Breast epithelium (tissue), 3 donors: ENCODE measurements around the gene PRKG1.

ENCODE experiments used
- POLR2A ChIP-seq: fragments of 450-650 bp; IDR thresholded peaks from one replicate; pipeline ENCODE4 v1.6.1; 2016; ENCODE audit warnings: antibody characterized with exemption, mild to moderate bottlenecking, moderate library complexity
- TF ChIP-seq, protein P1 (sequence below), 3 donors: fragments of 450-650 bp; IDR thresholded peaks; one replicate each; pipeline ENCODE4 v1.5.1; 2016 to 2017; ENCODE audit warnings: antibody characterized with exemption in 3 of 3, mild to moderate bottlenecking in 3 of 3, moderate library complexity in 3 of 3

DNA sequence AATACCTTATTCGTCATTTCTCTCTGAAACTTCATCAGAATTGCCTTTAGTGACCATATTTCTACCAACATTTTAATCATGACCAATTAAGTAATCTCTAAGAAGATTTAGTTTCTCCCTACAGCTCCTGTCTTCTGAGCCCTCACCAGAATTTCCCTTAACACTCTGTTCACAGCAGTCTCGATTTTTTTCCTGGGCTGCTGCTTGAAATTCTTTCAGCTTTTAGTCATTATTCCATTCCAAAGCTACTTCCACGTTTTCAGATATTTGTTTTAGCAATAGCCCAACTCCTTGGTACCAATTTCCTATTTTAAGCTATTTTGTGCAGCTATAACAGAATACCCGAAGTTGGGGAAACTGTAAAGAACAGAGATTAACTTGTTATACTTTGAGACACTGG is 1047.4 kb downstream of the PRKG1 start:
- no peak for TF ChIP-seq POLR2A
- TF ChIP-seq, protein P1, sequence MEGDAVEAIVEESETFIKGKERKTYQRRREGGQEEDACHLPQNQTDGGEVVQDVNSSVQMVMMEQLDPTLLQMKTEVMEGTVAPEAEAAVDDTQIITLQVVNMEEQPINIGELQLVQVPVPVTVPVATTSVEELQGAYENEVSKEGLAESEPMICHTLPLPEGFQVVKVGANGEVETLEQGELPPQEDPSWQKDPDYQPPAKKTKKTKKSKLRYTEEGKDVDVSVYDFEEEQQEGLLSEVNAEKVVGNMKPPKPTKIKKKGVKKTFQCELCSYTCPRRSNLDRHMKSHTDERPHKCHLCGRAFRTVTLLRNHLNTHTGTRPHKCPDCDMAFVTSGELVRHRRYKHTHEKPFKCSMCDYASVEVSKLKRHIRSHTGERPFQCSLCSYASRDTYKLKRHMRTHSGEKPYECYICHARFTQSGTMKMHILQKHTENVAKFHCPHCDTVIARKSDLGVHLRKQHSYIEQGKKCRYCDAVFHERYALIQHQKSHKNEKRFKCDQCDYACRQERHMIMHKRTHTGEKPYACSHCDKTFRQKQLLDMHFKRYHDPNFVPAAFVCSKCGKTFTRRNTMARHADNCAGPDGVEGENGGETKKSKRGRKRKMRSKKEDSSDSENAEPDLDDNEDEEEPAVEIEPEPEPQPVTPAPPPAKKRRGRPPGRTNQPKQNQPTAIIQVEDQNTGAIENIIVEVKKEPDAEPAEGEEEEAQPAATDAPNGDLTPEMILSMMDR (IDR thresholded peaks at IDR 0.05), result no peak
